Measurements from ENCODE around the gene DIP2B.

GRCh38 chr12:50676756-50677155 is 172.0 kb downstream of the DIP2B start:
- TF ChIP-seq, protein P1, sequence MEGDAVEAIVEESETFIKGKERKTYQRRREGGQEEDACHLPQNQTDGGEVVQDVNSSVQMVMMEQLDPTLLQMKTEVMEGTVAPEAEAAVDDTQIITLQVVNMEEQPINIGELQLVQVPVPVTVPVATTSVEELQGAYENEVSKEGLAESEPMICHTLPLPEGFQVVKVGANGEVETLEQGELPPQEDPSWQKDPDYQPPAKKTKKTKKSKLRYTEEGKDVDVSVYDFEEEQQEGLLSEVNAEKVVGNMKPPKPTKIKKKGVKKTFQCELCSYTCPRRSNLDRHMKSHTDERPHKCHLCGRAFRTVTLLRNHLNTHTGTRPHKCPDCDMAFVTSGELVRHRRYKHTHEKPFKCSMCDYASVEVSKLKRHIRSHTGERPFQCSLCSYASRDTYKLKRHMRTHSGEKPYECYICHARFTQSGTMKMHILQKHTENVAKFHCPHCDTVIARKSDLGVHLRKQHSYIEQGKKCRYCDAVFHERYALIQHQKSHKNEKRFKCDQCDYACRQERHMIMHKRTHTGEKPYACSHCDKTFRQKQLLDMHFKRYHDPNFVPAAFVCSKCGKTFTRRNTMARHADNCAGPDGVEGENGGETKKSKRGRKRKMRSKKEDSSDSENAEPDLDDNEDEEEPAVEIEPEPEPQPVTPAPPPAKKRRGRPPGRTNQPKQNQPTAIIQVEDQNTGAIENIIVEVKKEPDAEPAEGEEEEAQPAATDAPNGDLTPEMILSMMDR (IDR thresholded peaks at IDR 0.05), result no peak
- no peak for TF ChIP-seq POLR2A (IDR thresholded peaks at IDR 0.05)
